Lower leg skin (tissue), 4 donors: ENCODE results near the gene PPM1M. TPM values are rescaled to one million over a fixed set of nuclear protein-coding genes. Genes with fewer than 3 reads are reported as not detected.

Experiments used
- DNase-seq, 2 donors: peaks; one replicate each; pipeline ENCODE4 v3.0.0-alpha.2; 2019; ENCODE audit warnings: low spot score in 2 of 2
- H3K4me3 ChIP-seq: fragments of 200-600 bp; sonication (generic); 2 replicates; pipeline ENCODE4 v1.5.1; 2017; ENCODE audit warnings: mild to moderate bottlenecking, low read depth; ENCODE audit not compliant: poor library complexity, severe bottlenecking
- POLR2A ChIP-seq, 2 donors: fragments of 450-650 bp; IDR thresholded peaks; one replicate each; pipeline ENCODE4 v1.6.1; 2016 to 2017; ENCODE audit warnings: antibody characterized with exemption in 2 of 2, mild to moderate bottlenecking in 1 of 2, moderate library complexity in 1 of 2
- WGBS, 2 donors: methylation state at CpG; one replicate each; pipeline ENCODE4 v1.1.5; 2018; 5-methylcytosine and 5-hydroxymethylcytosine counted together
- intact Hi-C: fragments of 100-400 bp; cut with DNase I; formaldehyde crosslinking; loops from one replicate; pipeline ENCODE4 v1.15.0; 2023; ENCODE audit warnings: low total_unique reads
- total RNA-seq, 4 donors: library from RNA; depleted of rRNA; stranded (reverse); fragments of >200 nt; gene quantifications; one replicate each; pipeline ENCODE4 v1.1.0, GENCODE V29; 2016
- TF ChIP-seq, protein P1 (sequence below), 3 donors: fragments of 450-650 bp; IDR thresholded peaks; one replicate each; pipeline ENCODE4 v1.5.1; 2016; ENCODE audit warnings: antibody characterized with exemption in 3 of 3, mild to moderate bottlenecking in 3 of 3, moderate library complexity in 2 of 3

The PPM1M gene
- total RNA-seq, 4 donors from 2014 or later = 10.4 to 28.6 (median 14.0) TPM

DNA sequence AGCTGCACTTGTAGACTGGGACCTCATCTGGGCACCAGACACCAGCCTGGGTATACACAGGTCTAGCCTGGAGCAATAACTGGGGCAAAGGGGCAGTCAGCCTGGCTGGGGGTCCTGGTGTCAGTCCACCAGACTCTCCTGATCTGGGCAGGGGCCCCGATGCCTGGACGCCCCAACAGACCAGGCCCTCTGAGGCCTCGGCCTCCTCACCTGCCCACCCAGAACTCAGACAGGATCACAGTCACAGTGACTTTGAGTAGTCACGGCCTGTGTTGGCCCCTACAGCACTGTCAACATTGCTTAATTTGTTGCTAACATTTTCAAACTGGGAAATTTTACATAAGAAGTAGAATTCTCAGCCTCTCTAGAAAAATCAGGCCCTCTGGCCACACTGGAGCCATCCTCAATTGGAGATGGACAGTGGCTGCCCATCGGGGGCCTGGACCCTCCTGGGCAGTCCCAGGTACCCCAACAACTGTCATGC, 12.4 kb upstream of the PPM1M start:
- WGBS, 2 donors = 91 to 94% methylated on average over 3 to 5 of the region's 5 CpGs
- H3K4me3 ChIP-seq = no peak overlapping the region
- intact Hi-C loops = loop anchor here (10.0 kb wide), 1 partner anchor 52 kb away; the partner anchor contains the start of gene GLYCTK
- no peak for TF ChIP-seq POLR2A (IDR thresholded peaks at IDR 0.05)
- TF ChIP-seq, protein P1, sequence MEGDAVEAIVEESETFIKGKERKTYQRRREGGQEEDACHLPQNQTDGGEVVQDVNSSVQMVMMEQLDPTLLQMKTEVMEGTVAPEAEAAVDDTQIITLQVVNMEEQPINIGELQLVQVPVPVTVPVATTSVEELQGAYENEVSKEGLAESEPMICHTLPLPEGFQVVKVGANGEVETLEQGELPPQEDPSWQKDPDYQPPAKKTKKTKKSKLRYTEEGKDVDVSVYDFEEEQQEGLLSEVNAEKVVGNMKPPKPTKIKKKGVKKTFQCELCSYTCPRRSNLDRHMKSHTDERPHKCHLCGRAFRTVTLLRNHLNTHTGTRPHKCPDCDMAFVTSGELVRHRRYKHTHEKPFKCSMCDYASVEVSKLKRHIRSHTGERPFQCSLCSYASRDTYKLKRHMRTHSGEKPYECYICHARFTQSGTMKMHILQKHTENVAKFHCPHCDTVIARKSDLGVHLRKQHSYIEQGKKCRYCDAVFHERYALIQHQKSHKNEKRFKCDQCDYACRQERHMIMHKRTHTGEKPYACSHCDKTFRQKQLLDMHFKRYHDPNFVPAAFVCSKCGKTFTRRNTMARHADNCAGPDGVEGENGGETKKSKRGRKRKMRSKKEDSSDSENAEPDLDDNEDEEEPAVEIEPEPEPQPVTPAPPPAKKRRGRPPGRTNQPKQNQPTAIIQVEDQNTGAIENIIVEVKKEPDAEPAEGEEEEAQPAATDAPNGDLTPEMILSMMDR (IDR thresholded peaks at IDR 0.05) = no peak
- DNase-seq = no peak

DNA sequence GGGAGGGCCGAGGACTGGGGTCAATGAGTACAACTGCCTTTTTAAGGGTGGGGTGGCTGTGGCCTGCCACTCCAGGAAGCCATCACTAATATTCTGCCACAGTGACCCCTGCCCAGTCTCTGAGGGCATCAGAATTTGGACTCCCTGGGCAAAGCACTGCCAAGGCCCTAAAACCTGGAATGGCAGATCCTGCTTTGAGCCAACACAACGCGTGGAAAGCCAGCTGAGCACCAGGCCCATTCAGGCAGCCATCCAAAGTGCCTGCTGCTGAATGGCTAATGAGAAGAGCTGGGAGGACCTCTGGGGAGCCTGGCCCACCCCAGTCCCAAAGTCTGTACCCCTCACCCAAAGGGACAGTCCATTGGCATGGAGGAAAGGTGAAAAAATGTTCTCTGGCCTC, 11.6 kb upstream of the PPM1M start:
- intact Hi-C loops = loop anchor here (10.0 kb wide), 1 partner anchor 51 kb away; the partner anchor contains the start of gene GLYCTK
- TF ChIP-seq POLR2A (IDR thresholded peaks at IDR 0.05) = no peak
- TF ChIP-seq, protein P1 (IDR thresholded peaks at IDR 0.05) = no peak
- WGBS, 2 donors = 65 to 66% methylated on average over 3 of the region's 3 CpGs
- H3K4me3 ChIP-seq = no peak overlapping the region
- no peak for DNase-seq

DNA sequence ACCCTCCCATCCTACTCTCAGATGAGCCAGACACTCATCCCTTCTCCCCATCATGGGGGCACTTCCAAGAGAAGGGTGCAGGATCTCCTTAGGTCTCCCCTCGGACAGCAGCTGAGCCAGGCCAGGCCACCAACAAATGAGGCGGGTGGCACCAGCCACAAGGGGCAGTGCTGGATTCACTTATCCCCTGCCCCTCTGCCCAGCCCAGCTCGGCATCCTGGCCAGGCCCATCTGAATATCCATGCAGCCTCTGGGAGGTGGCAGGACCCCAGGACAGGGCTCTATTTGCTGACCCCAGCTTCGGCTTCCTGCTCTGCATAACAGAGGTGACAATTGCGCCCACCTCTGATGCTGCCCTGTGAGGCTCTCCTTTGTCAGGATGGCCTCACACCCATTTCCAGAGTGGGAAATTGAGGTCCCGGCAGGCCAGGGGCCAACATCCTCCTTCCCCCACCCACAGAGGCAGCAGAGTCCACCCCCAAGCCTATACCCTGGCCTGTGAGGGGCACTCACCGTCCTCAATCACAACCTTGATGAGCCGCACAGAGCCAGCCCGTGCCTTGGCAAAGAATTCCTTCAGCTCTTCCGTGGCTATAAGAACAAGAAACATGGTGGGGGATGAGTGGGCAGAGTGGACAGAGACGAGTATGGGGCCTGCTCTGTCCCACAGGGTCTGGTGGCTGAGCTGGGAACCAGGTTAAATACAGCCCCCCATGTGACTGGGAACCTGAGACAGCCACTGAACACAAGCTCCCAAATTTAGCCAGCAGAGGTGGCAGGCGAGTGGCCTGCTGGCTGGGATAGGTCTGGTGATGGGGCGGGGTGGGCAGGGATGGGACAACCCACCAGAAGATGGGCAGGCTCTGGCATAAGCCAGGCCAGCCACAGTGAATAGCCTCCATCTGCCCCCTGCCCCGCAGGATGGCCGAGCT, 10.8 kb upstream of the PPM1M start:
- no peak for TF ChIP-seq POLR2A (IDR thresholded peaks at IDR 0.05)
- TF ChIP-seq, protein P1 (IDR thresholded peaks at IDR 0.05) = no peak
- H3K4me3 ChIP-seq = no peak overlapping the region
- DNase-seq = no peak
- 84 to 90% methylated on average over 15 of the region's 15 CpGs for WGBS, 2 donors
- intact Hi-C loops = loop anchor here (10.0 kb wide), 1 partner anchor 50 kb away; the partner anchor contains the start of gene GLYCTK

DNA sequence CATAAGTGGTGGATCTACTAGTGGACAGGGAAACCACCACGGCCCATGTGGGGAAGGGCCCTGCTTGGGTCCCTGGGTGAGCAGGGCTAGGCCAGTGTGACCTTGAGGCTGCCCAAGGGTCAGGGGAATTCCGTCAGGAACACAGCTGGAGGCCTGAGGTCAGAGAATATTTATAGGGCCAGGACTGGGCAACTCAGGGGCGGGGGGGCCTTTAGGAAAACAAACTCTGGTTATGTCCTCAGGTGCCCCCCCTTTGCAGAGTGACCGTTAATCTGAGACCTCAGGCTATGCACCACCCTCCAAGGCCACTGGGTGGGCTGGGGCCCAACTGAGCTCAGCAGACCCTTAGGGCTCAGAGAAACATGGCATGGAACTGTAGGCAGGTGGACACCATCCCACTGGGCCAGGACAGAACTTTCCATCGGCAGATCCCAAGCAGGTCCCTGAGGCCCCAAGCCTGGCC, 9.1 kb upstream of the PPM1M start:
- no peak for TF ChIP-seq POLR2A (IDR thresholded peaks at IDR 0.05)
- TF ChIP-seq, protein P1 (IDR thresholded peaks at IDR 0.05) = no peak
- no peak overlapping the region for H3K4me3 ChIP-seq
- 76 to 77% methylated on average over 5 of the region's 5 CpGs for WGBS, 2 donors
- DNase-seq = no peak
- intact Hi-C loops = loop anchor here (10.0 kb wide), 1 partner anchor 48 kb away; the partner anchor contains the start of gene GLYCTK

DNA sequence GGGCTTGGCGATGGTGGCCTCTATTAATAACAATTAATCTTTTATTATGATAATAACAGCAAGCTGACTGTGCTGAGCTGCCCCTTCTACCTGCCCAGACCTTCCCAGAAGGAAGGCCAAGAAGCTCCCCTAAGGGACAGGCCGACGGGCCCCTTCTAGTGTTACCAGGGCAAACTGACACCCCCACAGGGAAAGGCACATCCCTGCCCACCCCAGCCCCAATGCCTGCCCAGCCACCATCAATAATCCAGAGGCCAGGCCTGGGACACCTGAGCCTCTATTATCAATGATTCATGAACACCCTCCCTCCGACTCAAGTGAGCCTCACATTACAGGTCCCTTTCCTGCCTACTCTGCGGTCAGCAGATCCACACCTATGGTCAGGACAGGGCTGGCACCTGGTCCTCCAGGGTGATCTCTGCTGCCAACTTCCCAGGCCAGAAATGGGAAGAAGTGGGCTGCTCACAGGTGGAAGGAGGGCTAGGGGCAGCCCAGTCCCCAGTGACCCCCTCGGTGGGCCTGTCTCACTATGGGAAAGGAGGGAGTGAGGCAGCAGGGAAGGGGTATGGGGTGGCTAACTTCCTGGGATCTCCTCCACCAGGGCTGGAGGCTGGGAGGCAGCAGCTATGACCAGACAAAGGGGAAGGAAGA, 8.4 kb upstream of the PPM1M start:
- no peak for DNase-seq
- intact Hi-C loops = loop anchor here (10.0 kb wide), 1 partner anchor 48 kb away; the partner anchor contains the start of gene GLYCTK
- 72 to 81% methylated on average over 6 of the region's 6 CpGs for WGBS, 2 donors

More for the DNA sequence above, 8.4 kb upstream of the PPM1M start:
- H3K4me3 ChIP-seq = no peak overlapping the region
- TF ChIP-seq POLR2A (IDR thresholded peaks at IDR 0.05) = no peak
- TF ChIP-seq, protein P1 (IDR thresholded peaks at IDR 0.05) = no peak
